Skeletal muscle tissue (tissue), 4 donors: Measurements from ENCODE around the gene MOG. TPM values are rescaled to one million over a fixed set of nuclear protein-coding genes. Genes with fewer than 3 reads are reported as not detected.

Source experiments
- H3K27ac ChIP-seq: one replicate; pipeline ENCODE4 v1.7.0; 2013; ENCODE audit warnings: mild to moderate bottlenecking, low read depth, low read length, inconsistent platforms
- H3K27me3 ChIP-seq, 3 donors: one replicate each; pipeline ENCODE4 v1.7.0; 2013; ENCODE audit warnings: low read length in 3 of 3; ENCODE audit not compliant: control insufficient read depth in 3 of 3, insufficient read depth in 3 of 3
- H3K36me3 ChIP-seq, 3 donors: one replicate each; pipeline ENCODE4 v1.7.0; 2013; ENCODE audit warnings: low read length in 3 of 3; ENCODE audit not compliant: control insufficient read depth in 3 of 3, insufficient read depth in 3 of 3
- H3K4me1 ChIP-seq, 3 donors: one replicate each; pipeline ENCODE4 v1.7.0; 2013; ENCODE audit warnings: low read length in 3 of 3, mild to moderate bottlenecking in 3 of 3; ENCODE audit not compliant: control insufficient read depth in 3 of 3, insufficient read depth in 3 of 3
- H3K4me3 ChIP-seq, 3 donors: one replicate each; pipeline ENCODE4 v1.7.0; 2013; ENCODE audit warnings: low read length in 3 of 3
- H3K9ac ChIP-seq, 3 donors: one replicate each; pipeline ENCODE4 v1.7.0; 2013; ENCODE audit warnings: low read length in 3 of 3, mild to moderate bottlenecking in 3 of 3, moderate library complexity in 2 of 3, low read depth in 1 of 3
- H3K9me3 ChIP-seq, 3 donors: one replicate each; pipeline ENCODE4 v1.7.0; 2013; ENCODE audit warnings: low read length in 3 of 3; ENCODE audit not compliant: control insufficient read depth in 3 of 3
- total RNA-seq: library from RNA; depleted of rRNA; stranded (reverse); fragments of >200 nt; gene quantifications from one replicate; pipeline ENCODE4 v1.2.3, GENCODE V29; 2014
- donor health status: Osteomylitis.

The MOG gene
- total RNA-seq, 1 donor from 2014 or later = not detected

- Histone ChIP-seq H3K9me3 (no peaks in the 10 kb centered on the region), H3K27ac (no peak overlapping the region), H3K4me1 (no peaks in the 10 kb centered on the region), H3K4me3 (no peak overlapping the region), H3K9ac (no peak overlapping the region), H3K36me3 (no peaks in the 10 kb centered on the region), H3K27me3 (peaks cover 0 to 11% (median 6%) of the 10 kb centered on the region in 3 donors)
Observed at GRCh38 chr6:29674008-29674407, 17.1 kb downstream of the MOG start.

GRCh38 chr6:29675561-29675960, 18.7 kb downstream of the MOG start:
- Histone ChIP-seq H3K9me3 (no peaks in the 10 kb centered on the region), H3K27ac (no peak overlapping the region), H3K9ac (no peak overlapping the region), H3K27me3 (peaks cover 5 to 7% (median 6%) of the 10 kb centered on the region in 3 donors), H3K4me1 (no peaks in the 10 kb centered on the region), H3K36me3 (no peaks in the 10 kb centered on the region), H3K4me3 (no peak overlapping the region)

GRCh38 chr6:29676981-29677601, 20.2 kb downstream of the MOG start:
- no peak overlapping the region for H3K27ac ChIP-seq
- H3K36me3 ChIP-seq = no peaks in the 10 kb centered on the region
- no peak overlapping the region for H3K4me3 ChIP-seq
- no peaks in the 10 kb centered on the region for H3K4me1 ChIP-seq
- H3K9ac ChIP-seq = no peak overlapping the region
- H3K9me3 ChIP-seq = no peaks in the 10 kb centered on the region
- peaks cover 0 to 14% (median 10%) of the 10 kb centered on the region in 3 donors for H3K27me3 ChIP-seq

GRCh38 chr6:29678114-29678513, 21.2 kb downstream of the MOG start:
- Histone ChIP-seq H3K9ac (no peak overlapping the region), H3K4me1 (no peaks in the 10 kb centered on the region), H3K36me3 (no peaks in the 10 kb centered on the region), H3K27me3 (peaks cover 0 to 14% (median 10%) of the 10 kb centered on the region in 3 donors), H3K9me3 (no peaks in the 10 kb centered on the region), H3K27ac (no peak overlapping the region), H3K4me3 (no peak overlapping the region)

- Histone ChIP-seq H3K27me3 (peaks cover 0 to 14% (median 11%) of the 10 kb centered on the region in 3 donors), H3K4me1 (no peaks in the 10 kb centered on the region), H3K36me3 (no peaks in the 10 kb centered on the region), H3K27ac (no peak overlapping the region), H3K9me3 (peaks cover 0 to 3% (median 0%) of the 10 kb centered on the region in 3 donors), H3K4me3 (no peak overlapping the region), H3K9ac (no peak overlapping the region)
Observed at GRCh38 chr6:29679962-29680361, 23.1 kb downstream of the MOG start.

- no peaks in the 10 kb centered on the region for H3K36me3 ChIP-seq
- peak overlapping the region in 1 of 3 donors; percentile 30 for H3K4me3 ChIP-seq
- H3K9ac ChIP-seq = no peak overlapping the region
- no peak overlapping the region for H3K27ac ChIP-seq
- H3K27me3 ChIP-seq = peaks cover 0 to 15% (median 14%) of the 10 kb centered on the region in 3 donors
- H3K9me3 ChIP-seq = peaks cover 0 to 4% (median 3%) of the 10 kb centered on the region in 3 donors
- no peaks in the 10 kb centered on the region for H3K4me1 ChIP-seq
Observed at GRCh38 chr6:29680416-29680815, 23.5 kb downstream of the MOG start.

GRCh38 chr6:29680904-29681303, 24.0 kb downstream of the MOG start, which contains the start of gene ZFP57:
ZFP57 (minus strand) TSS chr6:29681152; CDS start chr6:29677003, 4,149 bp downstream.
- Histone ChIP-seq H3K4me1 (no peaks in the 10 kb centered on the region), H3K4me3 (peak within 1 kb of the TSS in 1 of 3 donors; percentile 30), H3K27me3 (peaks cover 0 to 19% (median 14%) of the 10 kb centered on the region in 3 donors), H3K36me3 (no peaks in the 10 kb centered on the region), H3K27ac (no peak within 1 kb of the TSS), H3K9ac (no peak within 1 kb of the TSS), H3K9me3 (peaks cover 0 to 5% (median 3%) of the 10 kb centered on the region in 3 donors)

GRCh38 chr6:29681811-29682210, 24.9 kb downstream of the MOG start:
- Histone ChIP-seq H3K4me1 (no peaks in the 10 kb centered on the region), H3K36me3 (no peaks in the 10 kb centered on the region), H3K9me3 (peaks cover 0 to 5% (median 3%) of the 10 kb centered on the region in 3 donors), H3K9ac (no peak overlapping the region), H3K27me3 (peaks cover 0 to 20% (median 14%) of the 10 kb centered on the region in 3 donors), H3K4me3 (no peak overlapping the region), H3K27ac (no peak overlapping the region)

GRCh38 chr6:29685718-29686326, 28.9 kb downstream of the MOG start:
- H3K27ac ChIP-seq = no peak overlapping the region
- H3K36me3 ChIP-seq = no peaks in the 10 kb centered on the region
- H3K4me1 ChIP-seq = no peaks in the 10 kb centered on the region
- H3K27me3 ChIP-seq = peaks cover 2 to 11% (median 4%) of the 10 kb centered on the region in 3 donors
- peaks cover 0 to 5% (median 3%) of the 10 kb centered on the region in 3 donors for H3K9me3 ChIP-seq
- no peak overlapping the region for H3K4me3 ChIP-seq
- H3K9ac ChIP-seq = no peak overlapping the region

GRCh38 chr6:29694637-29695036, 37.7 kb downstream of the MOG start:
- Histone ChIP-seq H3K4me3 (no peak overlapping the region), H3K9me3 (no peaks in the 10 kb centered on the region), H3K4me1 (no peaks in the 10 kb centered on the region), H3K27me3 (peaks cover 0 to 3% (median 2%) of the 10 kb centered on the region in 3 donors), H3K36me3 (no peaks in the 10 kb centered on the region), H3K27ac (no peak overlapping the region), H3K9ac (no peak overlapping the region)
